ENCODE data around the gene MCTP1. TPM values are rescaled to one million over a fixed set of nuclear protein-coding genes. Genes with fewer than 3 reads are reported as not detected.
"Not testable (repeated sequence)": the region's sequence is repeated elsewhere in the genome, so short reads cannot be mapped to it uniquely, and the experiment has no call there.

MCTP1 gene
- total and polyA plus RNA-seq, 2 experiments from 2014 or later: 0.23 TPM; not detected in 1

GRCh38 chr5:94972268-94972667 is 312.6 kb downstream of the MCTP1 start:
- Histone ChIP-seq H2AFZ (no peak overlapping the region), H3K79me2 (ENCODE audit: insufficient read depth) (no peaks in the 10 kb centered on the region), H3K27me3 (replicated peaks; ENCODE audit: insufficient read depth) (peaks cover 6% of the 10 kb centered on the region; the same call in 1 of the 2 replicates), H3F3A (ENCODE audit: insufficient read depth) (no peaks in the 10 kb centered on the region), H3K9me2 (ENCODE audit: insufficient read depth) (no peaks in the 10 kb centered on the region), H3K4me1 (ENCODE audit: insufficient read depth) (no peaks in the 10 kb centered on the region), H3K9ac (no peak overlapping the region), H3K36me3 (ENCODE audit: low read depth) (no peaks in the 10 kb centered on the region), H4K20me1 (ENCODE audit: insufficient read depth) (no peaks in the 10 kb centered on the region), H3K4me3 (no peak overlapping the region), H3K4me2 (ENCODE audit: unreplicated experiment) (no peak overlapping the region), H3K9me3 (ENCODE audit: low read depth) (no peaks in the 10 kb centered on the region), H3K27ac (no peak overlapping the region)
- WGBS, 2 experiments (ENCODE audit: low coverage in 1 of 2, low lambda C conversion rate in 2 of 2, missing lambda C conversion rate in 2 of 2): 78 to 89% methylated on average over 1 of the region's 1 CpG
- in situ Hi-C loops (cut with MboI): no loop called here
- TF ChIP-seq EZH2phosphoT487 (IDR thresholded peaks at IDR 0.05; ENCODE audit: insufficient read depth, low read depth): no peak
- TF ChIP-seq EZH2 (IDR thresholded peaks at IDR 0.05; ENCODE audit: insufficient read depth, poor library complexity, severe bottlenecking): no peak
- no peak for DNase-seq

- H3K36me3 ChIP-seq (ENCODE audit: low read depth): no peaks in the 10 kb centered on the region
- no peaks in the 10 kb centered on the region for H3K79me2 ChIP-seq (ENCODE audit: insufficient read depth)
- no peak overlapping the region for H3K4me2 ChIP-seq (ENCODE audit: unreplicated experiment)
- no peaks in the 10 kb centered on the region for H3K9me3 ChIP-seq (ENCODE audit: low read depth)
- TF ChIP-seq EZH2 (IDR thresholded peaks at IDR 0.05; ENCODE audit: insufficient read depth, poor library complexity, severe bottlenecking): no peak
- H3K9me2 ChIP-seq (ENCODE audit: insufficient read depth): no peaks in the 10 kb centered on the region
- H3K4me3 ChIP-seq: no peak overlapping the region
- no peaks in the 10 kb centered on the region for H4K20me1 ChIP-seq (ENCODE audit: insufficient read depth)
- H3F3A ChIP-seq (ENCODE audit: insufficient read depth): no peaks in the 10 kb centered on the region
- H3K27ac ChIP-seq: no peak overlapping the region
- no peak overlapping the region for H2AFZ ChIP-seq
- H3K9ac ChIP-seq: no peak overlapping the region
- peaks cover 6% of the 10 kb centered on the region; the same call in 1 of the 2 replicates for H3K27me3 ChIP-seq (replicated peaks; ENCODE audit: insufficient read depth)
- in situ Hi-C loops (cut with MboI): loop anchor here (10.0 kb wide), 1 partner anchor 276 kb away; no protein-coding TSS in a partner anchor
- DNase-seq: peak; percentile 36
- no peaks in the 10 kb centered on the region for H3K4me1 ChIP-seq (ENCODE audit: insufficient read depth)
- 34 to 41% methylated on average over 3 of the region's 3 CpGs for WGBS, 2 experiments (ENCODE audit: low coverage in 1 of 2, low lambda C conversion rate in 2 of 2, missing lambda C conversion rate in 2 of 2)
These were observed 315.7 kb downstream of the MCTP1 start for GRCh38 chr5:94969174-94969573.

GRCh38 chr5:94968507-94969095 is 316.3 kb downstream of the MCTP1 start:
- no peak overlapping the region for H3K4me3 ChIP-seq
- no peaks in the 10 kb centered on the region for H3K4me1 ChIP-seq (ENCODE audit: insufficient read depth)
- no peak overlapping the region for H3K27ac ChIP-seq
- peak; percentile 77 for DNase-seq
- H3K9me2 ChIP-seq (ENCODE audit: insufficient read depth): no peaks in the 10 kb centered on the region
- no peaks in the 10 kb centered on the region for H3F3A ChIP-seq (ENCODE audit: insufficient read depth)
- H2AFZ ChIP-seq: no peak overlapping the region
- H3K27me3 ChIP-seq (replicated peaks; ENCODE audit: insufficient read depth): peaks cover 6% of the 10 kb centered on the region; the same call in 1 of the 2 replicates
- TF ChIP-seq EZH2 (IDR thresholded peaks at IDR 0.05; ENCODE audit: insufficient read depth, poor library complexity, severe bottlenecking): no peak
- no peak for TF ChIP-seq EZH2phosphoT487 (IDR thresholded peaks at IDR 0.05; ENCODE audit: insufficient read depth, low read depth)
- in situ Hi-C loops (cut with MboI): loop anchor here (10.0 kb wide), 1 partner anchor 276 kb away; no protein-coding TSS in a partner anchor
- H3K4me2 ChIP-seq (ENCODE audit: unreplicated experiment): no peak overlapping the region
- no peaks in the 10 kb centered on the region for H3K36me3 ChIP-seq (ENCODE audit: low read depth)
- H3K9ac ChIP-seq: no peak overlapping the region
- no peaks in the 10 kb centered on the region for H3K79me2 ChIP-seq (ENCODE audit: insufficient read depth)
- no peaks in the 10 kb centered on the region for H3K9me3 ChIP-seq (ENCODE audit: low read depth)
- 34 to 38% methylated on average over 5 of the region's 5 CpGs for WGBS, 2 experiments (ENCODE audit: low coverage in 1 of 2, low lambda C conversion rate in 2 of 2, missing lambda C conversion rate in 2 of 2)
- H4K20me1 ChIP-seq (ENCODE audit: insufficient read depth): no peaks in the 10 kb centered on the region

- in situ Hi-C loops (cut with MboI): loop anchor here (10.0 kb wide), 1 partner anchor 277 kb away; no protein-coding TSS in a partner anchor
- Histone ChIP-seq H3K27ac (no peak overlapping the region), H3K4me2 (ENCODE audit: unreplicated experiment) (no peak overlapping the region), H2AFZ (no peak overlapping the region), H3K27me3 (replicated peaks; ENCODE audit: insufficient read depth) (no peaks in the 10 kb centered on the region), H3K79me2 (ENCODE audit: insufficient read depth) (no peaks in the 10 kb centered on the region), H3K4me3 (no peak overlapping the region), H3F3A (ENCODE audit: insufficient read depth) (no peaks in the 10 kb centered on the region), H3K36me3 (ENCODE audit: low read depth) (no peaks in the 10 kb centered on the region), H3K9ac (no peak overlapping the region), H3K9me2 (ENCODE audit: insufficient read depth) (no peaks in the 10 kb centered on the region), H3K4me1 (ENCODE audit: insufficient read depth) (no peaks in the 10 kb centered on the region), H4K20me1 (ENCODE audit: insufficient read depth) (no peaks in the 10 kb centered on the region), H3K9me3 (ENCODE audit: low read depth) (no peaks in the 10 kb centered on the region)
- 56 to 57% methylated on average over 6 of the region's 6 CpGs for WGBS, 2 experiments (ENCODE audit: low coverage in 1 of 2, low lambda C conversion rate in 2 of 2, missing lambda C conversion rate in 2 of 2)
- TF ChIP-seq EZH2 (IDR thresholded peaks at IDR 0.05; ENCODE audit: insufficient read depth, poor library complexity, severe bottlenecking) (no peak), EZH2phosphoT487 (IDR thresholded peaks at IDR 0.05; ENCODE audit: insufficient read depth, low read depth) (no peak)
- DNase-seq: no peak
These were observed 317.4 kb downstream of the MCTP1 start for GRCh38 chr5:94967525-94967924.

- H3K4me1 ChIP-seq (ENCODE audit: insufficient read depth); H3K27ac ChIP-seq; H3F3A ChIP-seq (ENCODE audit: insufficient read depth); H2AFZ ChIP-seq; H4K20me1 ChIP-seq (ENCODE audit: insufficient read depth); H3K27me3 ChIP-seq (replicated peaks; ENCODE audit: insufficient read depth); H3K79me2 ChIP-seq (ENCODE audit: insufficient read depth); H3K4me2 ChIP-seq (ENCODE audit: unreplicated experiment); H3K9ac ChIP-seq; in situ Hi-C loops (cut with MboI); H3K9me2 ChIP-seq (ENCODE audit: insufficient read depth); H3K9me3 ChIP-seq (ENCODE audit: low read depth); H3K4me3 ChIP-seq; DNase-seq; H3K36me3 ChIP-seq (ENCODE audit: low read depth): not testable (repeated sequence)
- 47 to 49% methylated on average over 2 of the region's 2 CpGs for WGBS, 2 experiments (ENCODE audit: low coverage in 1 of 2, low lambda C conversion rate in 2 of 2, missing lambda C conversion rate in 2 of 2)
These were observed 325.6 kb downstream of the MCTP1 start for GRCh38 chr5:94959279-94959678.

All from GM23248 (cell line).